Ecto neural progenitor cell (in vitro differentiated cells): ENCODE results near the gene TSPAN4.

ENCODE experiments used
- DNase-seq: peaks from one replicate; pipeline ENCODE4 v3.0.0-alpha.2; 2018; ENCODE audit warnings: low spot score

The TSPAN4 gene

DNA sequence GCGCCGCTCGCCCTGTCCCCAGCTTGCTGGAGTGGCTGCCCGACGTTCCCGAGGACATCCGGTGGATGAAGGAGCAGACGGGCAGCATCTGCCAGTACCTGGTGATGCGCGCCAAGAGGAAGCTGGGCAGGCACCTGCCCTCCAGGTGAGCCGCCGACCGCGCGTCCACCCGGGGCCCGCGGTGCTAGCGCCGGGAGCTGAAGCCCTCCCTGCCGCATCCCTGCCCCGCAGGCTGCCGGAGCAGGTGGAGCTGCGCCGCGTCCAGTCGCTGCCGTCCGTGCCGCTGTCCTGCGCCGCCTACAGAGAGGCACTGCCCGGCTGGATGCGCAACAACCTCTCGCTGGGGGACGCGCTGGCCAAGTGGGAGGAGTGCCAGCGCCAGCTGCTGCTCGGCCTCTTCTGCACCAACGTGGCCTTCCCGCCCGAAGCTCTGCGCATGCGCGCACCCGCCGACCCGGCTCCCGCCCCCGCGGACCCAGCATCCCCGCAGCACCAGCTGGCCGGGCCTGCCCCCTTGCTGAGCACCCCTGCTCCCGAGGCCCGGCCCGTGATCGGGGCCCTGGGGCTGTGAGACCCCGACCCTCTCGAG lies 18.3 kb upstream of the TSPAN4 start:
- DNase-seq = no peak

DNA sequence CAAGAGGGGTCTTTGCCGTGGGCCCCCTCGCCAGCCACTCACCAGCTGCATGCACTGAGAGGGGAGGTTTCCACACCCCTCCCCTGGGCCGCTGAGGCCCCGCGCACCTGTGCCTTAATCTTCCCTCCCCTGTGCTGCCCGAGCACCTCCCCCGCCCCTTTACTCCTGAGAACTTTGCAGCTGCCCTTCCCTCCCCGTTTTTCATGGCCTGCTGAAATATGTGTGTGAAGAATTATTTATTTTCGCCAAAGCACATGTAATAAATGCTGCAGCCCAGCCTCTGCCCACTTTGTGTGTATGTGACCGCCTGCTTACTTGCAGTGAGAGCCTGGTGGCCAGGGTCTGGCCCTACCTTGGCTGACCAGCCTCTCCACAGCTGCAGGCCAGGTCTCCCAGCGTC lies 17.7 kb upstream of the TSPAN4 start:
- DNase-seq = no peak

DNA sequence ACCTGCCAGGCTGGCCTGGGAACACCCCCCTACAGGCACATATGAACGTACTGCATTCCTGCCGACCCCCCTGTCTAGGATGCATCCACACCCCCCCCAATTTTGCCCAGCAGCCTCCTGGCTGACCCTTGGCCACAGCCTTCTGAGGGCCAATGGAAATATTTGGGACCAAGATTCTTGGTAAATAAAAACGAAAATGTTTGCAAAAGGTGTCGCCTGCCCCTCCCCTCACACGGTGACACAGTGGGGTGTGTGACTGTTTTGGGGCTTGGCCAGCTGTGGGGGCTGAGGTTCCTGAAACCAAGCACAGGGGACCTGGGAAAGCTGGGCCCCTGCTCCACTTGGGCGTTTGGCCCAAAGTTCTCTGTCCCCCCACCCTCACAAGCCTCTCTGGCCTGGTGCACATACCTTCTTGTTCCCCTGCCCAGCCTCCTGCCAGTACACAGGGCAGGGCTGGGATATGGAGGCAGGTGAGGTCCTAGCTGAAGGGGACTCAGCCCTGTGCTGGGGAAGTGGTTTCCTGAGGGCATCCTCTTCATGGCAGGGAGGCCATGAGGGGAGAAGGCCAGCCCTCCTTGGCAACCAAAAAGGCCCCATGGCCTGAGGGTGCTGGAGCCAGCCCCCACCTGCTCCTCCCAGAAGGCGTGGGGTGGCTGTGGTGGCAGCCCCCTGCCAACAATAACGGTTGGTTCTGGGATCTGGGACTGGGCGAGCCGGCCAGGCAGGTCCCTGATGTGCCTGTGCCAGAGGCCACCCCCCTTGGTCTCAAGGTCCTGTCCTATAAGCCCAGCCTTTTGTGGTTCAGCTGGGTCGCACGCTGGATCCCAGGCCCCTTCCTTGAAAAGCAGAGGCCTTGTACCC lies 17.1 kb upstream of the TSPAN4 start:
- no peak for DNase-seq

DNA sequence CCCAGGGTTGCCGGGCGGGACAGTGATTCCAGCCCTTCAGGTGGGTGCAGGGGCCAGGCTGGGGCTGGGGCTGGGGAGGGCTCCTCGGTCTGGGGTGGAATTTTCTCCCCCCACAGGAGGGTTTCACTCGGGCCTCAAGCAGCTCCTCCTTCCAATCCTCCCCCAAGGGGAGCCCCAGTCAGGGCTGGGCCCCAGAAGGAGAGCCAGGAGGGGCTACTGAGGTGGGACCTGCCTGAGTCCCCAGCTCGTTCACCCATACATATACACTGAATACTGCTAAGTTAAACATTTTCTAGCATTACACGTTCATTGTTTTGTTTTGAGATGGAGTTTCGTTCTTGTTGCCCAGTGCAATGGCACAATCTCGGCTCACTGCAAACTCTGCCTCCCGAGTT lies 16.4 kb upstream of the TSPAN4 start:
- no peak for DNase-seq

DNA sequence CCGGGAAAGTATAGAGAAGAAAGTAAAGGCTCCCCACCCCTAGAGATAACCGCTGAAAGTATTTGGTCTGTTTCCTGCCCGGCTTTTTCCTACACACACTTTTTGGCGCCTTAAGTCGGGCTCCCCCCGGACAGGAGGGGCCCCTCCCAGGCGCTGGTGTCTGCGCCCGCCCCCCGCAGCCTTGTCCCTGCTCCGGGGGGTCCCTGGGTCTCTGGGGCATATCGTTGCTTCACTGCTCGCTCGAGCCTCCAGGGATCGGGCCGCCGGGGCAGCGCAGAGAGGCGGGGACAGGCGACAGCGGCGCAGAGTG lies 15.9 kb upstream of the TSPAN4 start:
- no peak for DNase-seq

DNA sequence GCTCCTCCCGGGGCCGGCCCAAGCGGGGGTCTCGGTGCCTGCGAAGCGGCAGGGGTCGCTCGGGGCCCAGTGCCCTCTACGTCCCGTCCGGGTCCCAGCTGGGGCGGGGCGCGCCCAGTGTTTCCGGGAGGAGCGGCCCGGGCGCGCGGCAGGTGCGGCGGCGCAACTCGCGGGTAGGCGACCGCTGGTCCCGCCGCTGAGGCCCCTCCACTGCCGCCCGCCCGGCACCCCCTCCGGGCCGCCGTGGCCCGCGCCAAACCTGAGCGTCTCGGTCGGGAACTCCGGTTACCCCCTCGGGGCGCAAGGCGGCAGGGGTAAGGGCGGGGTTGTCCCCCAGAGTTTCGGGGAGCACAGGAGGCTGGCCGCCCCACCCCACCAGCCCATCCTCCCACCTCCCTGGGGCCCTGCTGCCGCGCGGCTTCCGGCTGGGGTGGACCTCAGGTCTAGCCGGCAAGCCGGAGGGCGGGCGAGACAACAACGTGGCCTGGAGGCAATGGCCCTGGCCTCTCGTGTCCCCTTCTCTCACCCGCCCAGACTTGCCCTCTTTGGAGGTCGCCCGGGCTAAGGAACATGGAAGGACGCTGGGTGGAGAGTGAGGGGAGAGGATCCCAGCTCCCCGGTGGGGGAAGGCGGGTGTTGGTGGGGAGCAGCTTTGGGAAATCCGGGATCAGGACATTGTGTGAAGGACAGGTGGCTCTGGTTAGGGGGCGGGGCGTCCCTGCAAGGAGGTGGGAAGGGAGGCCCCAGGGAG lies 15.3 kb upstream of the TSPAN4 start:
- DNase-seq = no peak

DNA sequence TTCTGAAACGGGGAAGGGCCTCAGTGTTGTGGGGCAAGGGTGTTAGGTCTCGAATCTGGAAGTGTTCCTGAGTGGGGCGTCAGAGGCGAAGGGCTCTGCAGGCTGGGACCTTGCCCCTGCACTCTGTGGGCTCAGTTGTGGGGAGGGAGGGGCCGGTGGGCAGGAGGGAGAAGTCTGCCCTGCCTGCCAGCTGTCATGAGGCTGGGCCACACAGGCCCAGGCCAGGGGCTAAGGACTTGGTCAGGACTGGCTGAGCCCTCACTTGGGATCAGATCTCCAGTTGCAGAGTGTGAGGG lies 14.8 kb upstream of the TSPAN4 start, which contains the start of gene CRACR2B:
Gene CRACR2B, plus strand, starts transcription at position 23 of the 296 bp plus-strand sequence. CDS start 689 bp downstream, outside the sequence.
- DNase-seq = no peak

DNA sequence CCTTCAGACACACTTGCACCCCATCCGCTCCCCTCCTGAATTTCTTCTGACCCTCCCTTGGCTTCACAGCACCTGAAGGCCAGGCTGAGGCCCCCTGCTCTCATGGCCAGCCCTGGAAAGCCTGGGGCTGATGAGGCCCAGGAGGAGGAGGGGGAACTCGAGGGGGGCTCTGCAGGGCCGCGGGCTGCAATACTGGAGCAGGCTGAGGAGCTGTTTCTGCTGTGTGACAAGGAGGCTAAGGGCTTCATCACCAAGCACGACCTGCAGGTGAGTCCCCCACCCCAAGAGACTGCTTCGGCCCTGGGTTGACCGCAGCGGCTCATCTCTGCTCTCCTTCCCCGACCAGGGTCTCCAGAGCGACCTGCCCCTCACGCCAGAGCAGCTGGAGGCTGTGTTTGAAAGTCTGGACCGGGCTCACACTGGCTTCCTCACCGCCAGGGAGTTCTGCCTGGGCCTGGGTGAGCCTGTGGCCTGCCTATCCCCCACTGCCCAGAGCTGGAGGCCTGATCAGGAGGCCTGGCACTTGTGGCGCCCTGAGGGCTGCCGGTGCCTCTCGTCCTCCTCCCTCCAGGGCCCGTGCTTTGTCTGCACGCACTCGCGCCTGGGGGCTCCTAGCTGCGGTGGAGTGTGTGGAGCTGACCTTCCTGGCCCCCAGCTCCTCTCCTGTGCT lies 14.0 kb upstream of the TSPAN4 start:
- DNase-seq = no peak

DNA sequence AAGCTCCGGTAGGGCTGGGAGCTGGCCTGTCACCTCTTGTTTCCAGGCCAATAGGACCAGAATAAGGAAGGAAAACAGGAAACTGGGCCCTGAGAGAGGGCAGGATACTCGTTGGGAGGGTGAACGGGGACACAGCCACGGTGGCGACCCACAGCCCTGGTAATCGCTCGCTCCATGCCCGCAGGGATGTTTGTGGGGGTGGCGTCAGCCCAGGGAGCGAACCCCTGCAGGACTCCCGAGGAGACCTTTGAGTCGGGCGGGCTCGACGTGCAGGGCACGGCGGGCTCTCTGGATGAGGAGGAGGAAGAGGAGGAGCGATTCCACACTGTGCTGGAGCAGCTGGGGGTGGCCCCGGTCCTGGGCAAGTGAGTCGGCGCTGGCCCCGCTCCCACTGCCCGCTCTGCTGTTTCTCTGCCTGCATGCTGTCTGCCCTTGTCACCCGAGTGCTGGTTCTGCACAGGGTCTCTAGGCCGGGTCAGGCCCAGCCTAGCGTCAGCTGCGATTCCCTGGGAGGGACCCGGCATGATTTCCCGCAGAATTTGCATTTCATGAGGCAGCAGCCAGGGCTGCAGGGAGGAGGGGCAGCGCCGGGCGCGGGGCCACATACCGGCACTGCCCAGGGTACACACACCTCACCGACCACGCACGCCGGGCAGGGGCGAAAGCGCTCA lies 13.3 kb upstream of the TSPAN4 start:
- DNase-seq = no peak

DNA sequence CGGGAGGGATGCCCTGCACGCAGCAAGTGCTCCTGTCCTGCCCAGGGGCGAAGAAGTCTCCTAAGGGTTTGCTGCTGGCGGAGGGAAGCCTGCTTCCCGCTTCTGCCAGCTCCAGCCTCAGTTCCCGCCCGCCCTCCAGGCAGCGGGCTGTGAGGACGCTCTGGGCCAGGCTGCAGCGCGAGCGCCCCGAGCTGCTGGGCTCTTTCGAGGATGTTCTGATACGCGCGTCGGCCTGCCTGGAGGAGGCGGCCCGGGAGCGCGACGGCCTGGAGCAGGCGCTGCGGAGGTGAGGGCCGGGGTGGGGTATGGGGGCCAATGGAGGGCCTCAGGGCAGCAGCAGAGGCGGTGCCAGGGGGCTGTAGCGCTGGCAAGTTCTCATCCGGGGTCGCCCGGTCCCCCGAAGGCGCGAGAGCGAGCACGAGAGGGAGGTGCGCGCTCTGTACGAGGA lies 12.8 kb upstream of the TSPAN4 start:
- no peak for DNase-seq

DNA sequence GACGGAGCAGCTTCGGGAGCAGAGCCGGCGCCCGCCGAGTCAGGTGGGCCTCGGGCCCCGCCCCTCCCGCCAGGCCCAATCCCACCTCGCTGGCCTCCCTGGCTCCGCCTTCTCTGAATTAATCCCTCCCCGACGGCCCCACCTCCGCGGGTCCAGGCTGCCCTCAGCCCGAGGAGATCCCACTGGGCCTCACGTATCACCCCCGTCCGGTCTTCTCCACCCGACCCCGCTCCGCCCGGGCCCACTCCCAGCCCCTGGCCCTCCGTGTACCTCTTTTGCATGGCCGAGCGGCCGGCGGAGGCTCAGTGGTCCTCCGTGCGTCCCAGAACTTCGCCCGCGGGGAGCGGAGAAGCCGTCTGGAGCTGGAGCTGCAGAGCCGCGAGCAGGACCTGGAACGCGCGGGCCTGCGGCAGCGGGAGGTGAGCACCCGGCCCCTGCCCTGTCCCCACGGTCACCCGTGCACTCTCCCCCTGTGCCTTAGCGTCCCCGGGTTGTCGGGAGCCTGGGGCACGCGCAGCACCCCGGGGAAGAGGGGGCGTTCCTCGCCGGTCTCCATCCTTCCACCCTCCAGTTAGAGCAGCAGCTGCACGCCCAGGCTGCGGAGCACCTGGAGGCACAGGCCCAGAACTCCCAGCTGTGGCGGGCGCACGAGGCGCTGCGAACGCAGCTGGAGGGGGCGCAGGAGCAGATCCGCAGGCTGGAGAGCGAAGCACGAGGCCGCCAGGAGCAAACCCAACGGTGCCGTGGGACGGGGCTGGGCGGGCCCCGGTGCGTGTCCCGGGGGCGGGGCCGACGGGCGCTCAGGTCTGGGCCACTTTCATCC lies 12.1 kb upstream of the TSPAN4 start:
- DNase-seq = peak; percentile 91

DNA sequence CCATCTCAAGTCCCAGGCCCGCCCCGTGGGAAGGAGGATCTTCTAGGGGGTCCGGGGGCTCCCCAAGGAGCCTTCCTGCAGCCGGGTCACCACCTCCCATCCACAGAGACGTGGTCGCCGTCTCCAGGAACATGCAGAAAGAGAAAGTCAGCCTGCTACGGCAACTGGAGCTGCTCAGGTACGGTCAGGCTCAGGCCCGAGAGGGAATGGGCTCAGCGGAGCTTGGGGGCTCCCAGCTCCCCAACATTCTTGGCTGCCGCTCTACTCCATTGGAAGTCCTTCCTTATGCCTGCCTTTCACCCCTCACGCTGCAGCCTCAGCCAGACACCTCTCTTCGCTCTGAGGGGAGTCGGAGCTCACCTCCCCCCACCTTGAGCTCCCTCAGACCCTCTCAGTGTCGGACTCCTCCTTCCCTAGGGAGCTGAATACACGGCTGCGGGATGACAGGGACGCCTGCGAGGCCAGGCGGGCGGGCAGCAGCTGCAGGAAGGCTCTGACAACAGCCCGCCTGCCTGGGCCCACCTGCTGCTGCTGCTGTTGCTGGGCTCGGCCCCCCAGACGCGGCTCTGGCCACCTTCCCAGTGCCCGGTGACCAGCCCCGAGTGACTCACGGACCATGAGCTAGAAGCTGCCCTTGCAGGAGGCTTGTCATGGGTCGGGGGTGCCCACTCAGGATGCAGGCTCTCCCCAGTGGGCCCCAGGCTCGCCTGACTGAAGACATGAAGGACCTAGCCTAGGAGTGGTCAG lies 11.4 kb upstream of the TSPAN4 start:
- DNase-seq = no peak

DNA sequence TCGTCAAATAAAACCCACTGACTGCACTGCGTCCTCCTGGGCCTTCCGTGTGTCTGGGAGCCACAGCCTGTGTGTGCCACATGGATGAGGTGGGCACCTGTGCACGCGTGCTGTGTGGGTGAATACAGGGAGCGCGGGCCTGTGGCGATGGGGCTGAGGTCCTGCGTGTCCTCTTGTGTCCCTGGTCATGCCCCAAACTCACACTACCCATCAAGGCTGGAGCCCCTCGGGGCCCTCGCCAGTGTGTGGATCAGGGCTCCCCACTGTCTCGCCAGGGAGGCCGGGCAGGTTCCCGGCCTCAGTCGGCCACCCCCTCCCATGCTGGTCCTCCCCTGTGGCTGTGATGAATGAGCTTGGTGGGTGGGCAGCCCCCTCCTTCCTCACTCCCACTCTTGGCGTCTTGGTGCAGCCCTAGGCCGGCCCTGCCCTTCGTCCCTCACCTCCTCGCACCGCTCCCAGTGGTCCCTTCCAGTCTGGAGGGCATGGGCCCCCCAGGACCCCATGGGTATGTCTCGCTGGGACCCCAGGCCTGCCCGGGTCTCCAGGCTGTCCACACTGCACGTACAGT lies 10.6 kb upstream of the TSPAN4 start:
- no peak for DNase-seq

DNA sequence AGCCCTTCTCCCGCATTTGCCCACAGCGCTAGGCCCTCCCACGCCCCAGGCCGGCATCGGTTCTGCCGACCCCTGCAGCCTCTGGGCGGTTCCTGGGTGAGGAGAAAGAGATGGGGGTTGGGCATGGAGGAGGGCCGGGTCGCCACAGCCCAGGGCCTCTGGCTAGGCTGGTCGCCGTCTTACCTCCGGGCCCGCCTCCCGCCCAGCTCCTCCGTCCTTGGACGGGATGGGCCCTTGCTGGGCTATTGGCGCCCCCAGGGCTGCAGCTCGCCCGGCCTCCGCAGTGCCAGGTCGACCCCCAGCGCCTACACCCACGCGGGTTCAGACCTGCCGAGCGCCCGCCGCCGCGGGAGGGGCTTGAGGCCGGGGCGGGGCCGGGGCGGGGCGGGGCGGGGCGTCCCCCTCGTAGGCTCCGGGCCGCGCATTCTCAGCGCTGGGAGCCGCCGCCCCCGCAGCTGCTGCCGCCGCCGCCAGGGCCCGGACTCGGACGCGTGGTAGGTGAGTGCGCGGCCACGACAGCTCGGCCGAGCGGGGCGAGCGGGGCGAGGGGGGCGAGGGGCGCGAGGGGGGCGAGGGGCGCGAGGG lies 10.0 kb upstream of the TSPAN4 start, which contains the start of gene CD151:
Gene CD151, plus strand, starts transcription at position 424 of the 585 bp plus-strand sequence. CDS start 3,118 bp downstream, outside the sequence.
- peak; percentile 84 for DNase-seq

DNA sequence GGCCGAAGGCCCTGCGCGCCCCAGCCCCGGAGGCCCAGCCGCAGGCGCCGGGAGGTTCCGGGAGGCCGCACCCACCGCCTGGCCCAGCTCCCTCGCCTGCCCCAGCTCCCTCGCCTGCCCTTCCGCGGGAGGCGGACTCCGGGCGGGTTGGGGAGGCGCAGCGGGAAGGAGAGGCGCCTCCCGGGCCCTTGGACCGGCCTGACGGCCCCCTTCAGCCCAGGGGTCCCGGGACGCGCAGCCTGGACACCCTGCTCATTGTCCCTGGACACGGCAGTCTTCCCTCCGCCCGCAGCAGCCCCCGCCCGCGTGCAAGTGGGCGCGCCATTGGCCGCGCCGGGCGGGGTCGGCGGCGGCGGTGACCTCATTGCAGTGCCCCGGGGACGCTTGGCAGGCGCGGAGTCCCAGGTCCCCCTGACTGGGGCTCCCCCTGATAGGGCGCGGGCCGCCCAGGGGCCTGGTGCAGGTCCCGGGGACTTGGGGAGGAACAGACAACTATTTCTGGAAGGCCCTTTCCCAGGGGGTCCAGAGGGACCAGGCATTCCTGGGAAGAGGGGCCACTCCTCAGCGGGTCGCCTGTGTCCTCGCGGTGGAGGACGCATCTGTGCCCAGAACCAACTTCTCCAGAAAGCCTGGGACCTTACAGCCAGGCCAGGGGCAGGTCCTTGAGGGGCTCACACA lies 9.4 kb upstream of the TSPAN4 start:
- DNase-seq = peak; percentile 69

DNA sequence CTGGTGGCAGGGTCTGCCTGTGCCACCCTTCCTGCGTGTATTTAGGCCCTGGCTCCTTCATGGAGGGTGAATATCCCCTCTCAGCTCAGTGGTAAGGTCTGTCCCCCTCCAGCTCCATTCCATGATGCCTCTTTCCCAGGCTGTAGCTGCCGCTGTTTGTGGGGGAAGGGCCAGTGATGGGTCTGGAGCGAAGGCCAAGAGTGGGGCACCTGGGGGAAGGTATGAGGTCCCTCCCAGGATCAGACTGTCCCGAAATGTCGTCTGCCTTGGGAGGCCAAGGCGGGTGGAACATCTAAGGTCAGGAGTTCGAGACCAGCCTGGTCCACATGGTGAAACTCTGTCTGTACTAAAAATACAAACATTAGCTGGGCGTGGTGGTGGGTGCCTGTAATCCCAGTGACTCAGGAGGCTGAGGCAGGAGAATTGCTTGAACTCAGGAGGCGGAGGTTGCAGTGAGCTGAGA lies 8.8 kb upstream of the TSPAN4 start:
- DNase-seq = no peak

DNA sequence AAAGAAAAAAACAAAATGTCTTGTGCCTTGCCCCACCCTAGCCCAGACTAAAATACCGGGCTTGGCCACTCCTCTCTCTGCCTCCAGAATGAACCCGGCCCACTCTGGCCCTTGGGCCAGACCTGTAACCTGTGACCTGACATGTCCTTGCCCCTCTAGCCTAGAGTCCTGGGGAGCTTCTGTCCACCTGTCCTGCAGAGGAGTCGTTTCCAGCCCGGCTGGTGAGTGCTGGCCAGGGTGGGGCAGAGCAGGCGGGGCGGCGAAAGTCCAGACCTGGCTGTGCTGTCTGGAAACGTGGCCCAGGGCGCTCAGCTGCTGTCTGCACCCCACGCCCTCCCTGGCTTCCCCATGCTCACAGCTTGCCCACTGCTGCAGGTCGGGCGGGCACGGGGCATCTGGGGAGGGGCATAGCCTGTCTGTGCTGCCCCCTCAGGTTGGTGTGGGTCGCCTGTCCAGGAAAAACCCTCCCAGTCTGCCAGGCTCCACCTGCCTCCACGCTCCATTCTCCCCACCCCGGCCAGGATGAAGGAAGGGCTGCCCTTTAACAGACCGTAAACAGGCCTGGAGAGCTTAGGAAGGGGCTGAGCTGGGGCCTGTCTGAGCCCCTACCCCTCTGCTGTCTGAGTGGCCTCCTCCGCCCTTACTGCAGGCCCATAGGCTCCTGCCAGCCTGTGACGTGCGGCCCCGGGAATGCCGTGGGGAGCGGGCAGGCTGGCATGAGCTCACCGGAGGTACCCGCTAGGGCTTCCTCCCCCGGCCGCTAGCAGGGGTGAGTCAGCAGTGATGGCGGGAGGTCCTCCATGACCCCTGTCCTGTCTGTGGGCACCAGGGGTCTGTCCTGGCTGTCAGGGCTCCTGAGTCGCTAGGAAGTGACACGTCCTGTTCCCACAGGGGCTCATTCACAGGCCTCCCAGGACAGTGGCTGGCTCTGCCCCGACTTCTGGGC lies 8.0 kb upstream of the TSPAN4 start:
- DNase-seq = no peak

DNA sequence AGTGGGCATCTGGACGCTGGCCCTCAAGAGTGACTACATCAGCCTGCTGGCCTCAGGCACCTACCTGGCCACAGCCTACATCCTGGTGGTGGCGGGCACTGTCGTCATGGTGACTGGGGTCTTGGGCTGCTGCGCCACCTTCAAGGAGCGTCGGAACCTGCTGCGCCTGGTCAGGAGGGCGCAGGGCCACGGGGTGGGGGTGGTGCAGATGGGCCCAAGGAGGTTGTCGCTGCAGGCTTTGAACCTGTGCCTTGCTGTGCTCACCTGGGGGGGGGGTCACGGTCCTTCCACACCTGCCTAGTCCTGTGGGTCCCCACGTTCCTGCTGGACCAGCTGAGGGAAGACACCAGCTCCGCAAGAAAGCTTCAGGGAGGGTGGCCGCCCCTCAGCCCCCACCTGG lies 6.4 kb upstream of the TSPAN4 start:
- DNase-seq = no peak
